HG03558 (cell line): Measurements from ENCODE around the gene GOLIM4.
"Not testable (repeated sequence)": the region's sequence is repeated elsewhere in the genome, so short reads cannot be mapped to it uniquely, and the experiment has no call there.

Experiments
- ATAC-seq: cut with Tn5 transposase; IDR thresholded peaks from one replicate; pipeline ENCODE4 v1.9.1; 2021; ENCODE audit warnings: moderate number of reproducible peaks; ENCODE audit not compliant: unreplicated experiment; ENCODE audit errors: extremely low read depth

GOLIM4 gene

DNA sequence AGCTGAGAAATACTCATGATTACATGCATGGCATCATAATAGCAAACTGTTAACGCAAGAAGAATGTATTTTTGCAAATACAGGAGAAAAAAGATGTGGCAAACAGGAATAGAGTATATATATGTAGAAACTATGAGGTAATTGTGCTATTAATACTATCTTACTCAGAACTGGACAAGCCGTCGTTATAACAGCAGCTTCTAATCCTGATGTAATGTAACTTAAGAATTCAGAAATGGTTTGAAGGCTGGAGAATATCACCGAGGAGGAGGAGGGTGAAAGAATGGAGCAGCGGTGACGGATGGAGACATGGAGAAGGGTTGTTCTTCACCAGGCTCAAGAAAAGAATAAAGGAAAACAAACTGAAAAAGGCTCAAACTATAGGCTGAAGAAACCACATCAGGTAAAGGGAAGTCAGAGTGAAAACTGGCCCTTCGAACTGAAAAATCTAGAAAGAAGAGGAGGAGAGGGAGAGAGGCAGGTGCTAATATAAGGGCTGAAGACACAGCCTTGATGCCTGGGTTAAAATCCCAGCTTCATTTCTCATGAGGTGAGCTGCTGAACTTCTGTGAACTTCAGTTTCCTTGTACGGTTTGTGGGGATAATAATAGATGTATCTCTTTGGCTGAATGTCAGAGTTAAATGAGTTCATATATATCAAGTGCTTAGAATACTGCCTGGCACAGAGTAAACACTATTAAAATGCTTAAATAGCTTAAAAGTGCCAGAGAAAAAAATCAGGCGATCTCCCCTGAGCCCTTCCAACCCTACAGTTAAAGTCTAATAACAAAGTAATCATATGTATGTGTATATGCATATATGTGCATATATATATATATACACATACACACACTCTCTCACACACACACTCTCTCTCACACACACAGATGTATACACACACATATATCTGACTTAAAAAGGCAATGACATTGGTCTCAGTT is 43.9 kb downstream of the GOLIM4 start:
- peak; percentile 32 for ATAC-seq

GRCh38 chr3:168051070-168051469 is 44.7 kb downstream of the GOLIM4 start:
- no peak for ATAC-seq

GRCh38 chr3:168049367-168049974 is 46.3 kb downstream of the GOLIM4 start:
- no peak for ATAC-seq

DNA sequence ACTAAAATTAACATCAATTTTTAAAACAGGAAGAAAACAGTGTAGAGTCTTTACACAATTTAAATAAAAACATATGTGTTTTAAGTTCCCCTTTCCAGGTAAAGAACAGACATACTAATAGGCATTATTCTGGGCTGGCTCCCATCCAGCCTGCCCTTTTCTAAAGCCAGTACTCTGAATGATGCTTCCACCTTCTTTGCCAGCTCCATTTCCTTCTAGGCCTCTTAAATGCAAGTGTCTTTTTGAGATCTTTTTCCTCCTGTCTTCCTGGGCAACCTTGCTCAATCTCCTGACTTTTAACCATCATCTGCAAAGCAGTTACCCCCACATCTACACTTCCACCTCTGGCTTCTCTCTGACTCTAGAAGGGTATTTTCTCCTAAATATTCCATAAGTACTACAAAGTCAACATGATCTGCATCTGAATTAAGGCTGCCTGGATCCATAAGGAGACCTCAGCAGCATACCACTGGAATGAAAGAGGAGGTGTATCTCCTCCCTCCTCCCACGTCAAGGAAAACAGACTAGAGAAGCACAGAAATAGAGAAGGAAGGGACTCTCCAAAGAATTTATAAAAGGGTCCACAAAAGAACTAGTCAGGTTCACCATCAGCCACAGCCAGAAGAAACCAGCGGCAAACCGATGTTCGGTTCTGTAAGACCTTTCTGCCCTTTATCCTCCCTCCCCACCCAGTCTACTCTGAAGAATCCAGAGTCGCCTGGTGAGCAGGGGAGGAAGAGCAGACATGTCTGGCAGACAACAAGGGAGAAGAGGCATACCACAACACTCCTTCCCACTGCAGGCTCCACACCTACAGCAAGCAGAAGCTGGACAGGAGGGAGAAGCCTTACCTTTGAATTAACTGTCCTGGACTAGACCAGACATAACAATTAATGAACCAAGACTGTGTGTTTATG is 47.1 kb downstream of the GOLIM4 start:
- no peak for ATAC-seq

GRCh38 chr3:168047936-168048335 is 47.8 kb downstream of the GOLIM4 start:
- ATAC-seq = no peak

DNA sequence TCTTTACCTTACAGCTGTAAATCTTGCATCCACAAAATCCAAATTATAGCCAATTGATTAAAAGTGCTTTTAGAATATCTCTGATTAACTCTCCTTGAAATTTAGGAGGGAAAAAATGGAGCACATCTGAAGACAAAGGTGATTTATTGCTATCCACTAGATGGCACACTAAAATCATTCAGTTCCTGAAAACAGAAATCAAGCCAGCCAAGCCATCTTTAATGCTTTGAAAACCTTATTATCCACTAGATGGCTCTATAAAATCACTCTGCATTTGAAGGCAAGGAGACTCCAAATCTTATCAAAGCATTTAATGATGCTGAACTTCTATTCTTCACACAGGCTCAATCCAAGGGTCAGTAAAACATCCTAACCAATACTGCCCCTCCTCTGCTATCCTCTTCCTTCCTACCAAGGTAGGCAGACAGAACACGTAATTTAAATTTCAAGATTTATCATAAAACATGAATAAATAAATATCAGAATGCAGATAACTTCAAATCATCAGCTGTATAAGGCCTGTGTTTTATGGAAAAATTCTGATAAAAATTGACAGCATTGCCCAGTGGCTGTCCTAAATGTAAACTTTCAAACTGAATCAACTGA is 48.4 kb downstream of the GOLIM4 start:
- peak; percentile 87 for ATAC-seq

DNA sequence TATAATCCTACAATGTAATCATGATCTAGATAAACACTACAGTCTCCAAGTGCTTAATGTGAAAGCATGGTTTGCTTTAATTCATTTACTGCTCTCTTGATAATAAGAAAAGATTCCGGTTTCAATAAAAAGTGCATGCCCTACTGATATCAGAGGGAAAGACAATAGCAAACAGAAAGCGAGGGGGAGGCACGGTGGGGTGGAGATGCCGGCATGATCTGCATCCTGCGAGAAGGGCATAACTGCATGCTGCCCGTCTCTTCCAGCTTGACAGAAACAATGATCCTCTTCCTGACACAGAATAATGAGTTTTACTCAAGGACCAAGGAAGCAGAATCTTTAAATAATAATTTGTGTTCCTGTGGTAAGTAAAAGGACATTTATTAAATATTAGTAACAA is 51.7 kb downstream of the GOLIM4 start:
- no peak for ATAC-seq

DNA sequence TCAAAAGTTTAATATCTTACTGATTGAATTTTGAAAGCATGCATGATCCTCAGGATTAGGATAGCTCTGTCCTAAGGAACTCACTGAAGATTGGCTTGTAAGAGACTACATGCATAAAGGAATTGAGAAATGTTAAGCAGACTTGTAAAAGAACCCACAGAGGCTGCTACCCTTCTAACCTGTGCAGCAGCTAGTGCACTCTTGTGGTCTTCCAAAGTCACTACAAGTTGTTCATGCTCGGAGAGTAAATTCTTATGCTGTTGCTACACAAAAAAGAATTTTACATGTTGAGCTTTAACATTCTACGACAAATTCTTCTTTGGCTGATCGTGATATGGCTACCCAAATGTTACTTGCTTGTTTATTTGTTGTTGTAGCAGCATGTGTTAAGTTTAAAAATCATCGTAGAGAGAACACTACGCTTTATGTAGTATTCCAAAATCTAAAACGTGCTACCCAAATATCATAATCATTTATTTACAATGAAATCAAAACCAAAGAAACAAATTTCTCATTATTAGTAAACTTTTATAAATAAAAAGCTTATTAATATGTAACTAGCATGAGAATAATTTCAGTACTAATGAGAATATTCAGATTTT is 55.0 kb downstream of the GOLIM4 start:
- ATAC-seq = no peak

GRCh38 chr3:168037020-168037419 is 58.7 kb downstream of the GOLIM4 start:
- ATAC-seq = no peak

DNA sequence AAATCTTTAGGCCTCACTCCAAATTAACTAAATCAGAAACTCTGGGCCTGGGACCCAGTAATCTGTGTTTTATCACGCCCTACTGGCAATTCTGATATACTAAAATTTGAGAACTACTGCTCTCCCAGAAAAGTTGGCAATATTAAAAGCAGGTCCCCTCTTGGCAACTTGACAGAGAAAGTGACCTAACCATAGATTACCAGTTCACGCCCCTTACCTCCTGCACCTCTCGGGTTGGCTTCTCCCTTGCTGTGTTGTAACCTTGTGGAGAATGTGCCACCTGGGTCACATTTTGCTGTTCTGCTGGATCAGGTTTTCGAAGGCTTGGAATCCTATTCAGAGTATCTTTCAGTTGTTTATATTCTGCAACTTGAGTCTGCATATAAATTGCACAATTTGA is 59.1 kb downstream of the GOLIM4 start:
- ATAC-seq = no peak

DNA sequence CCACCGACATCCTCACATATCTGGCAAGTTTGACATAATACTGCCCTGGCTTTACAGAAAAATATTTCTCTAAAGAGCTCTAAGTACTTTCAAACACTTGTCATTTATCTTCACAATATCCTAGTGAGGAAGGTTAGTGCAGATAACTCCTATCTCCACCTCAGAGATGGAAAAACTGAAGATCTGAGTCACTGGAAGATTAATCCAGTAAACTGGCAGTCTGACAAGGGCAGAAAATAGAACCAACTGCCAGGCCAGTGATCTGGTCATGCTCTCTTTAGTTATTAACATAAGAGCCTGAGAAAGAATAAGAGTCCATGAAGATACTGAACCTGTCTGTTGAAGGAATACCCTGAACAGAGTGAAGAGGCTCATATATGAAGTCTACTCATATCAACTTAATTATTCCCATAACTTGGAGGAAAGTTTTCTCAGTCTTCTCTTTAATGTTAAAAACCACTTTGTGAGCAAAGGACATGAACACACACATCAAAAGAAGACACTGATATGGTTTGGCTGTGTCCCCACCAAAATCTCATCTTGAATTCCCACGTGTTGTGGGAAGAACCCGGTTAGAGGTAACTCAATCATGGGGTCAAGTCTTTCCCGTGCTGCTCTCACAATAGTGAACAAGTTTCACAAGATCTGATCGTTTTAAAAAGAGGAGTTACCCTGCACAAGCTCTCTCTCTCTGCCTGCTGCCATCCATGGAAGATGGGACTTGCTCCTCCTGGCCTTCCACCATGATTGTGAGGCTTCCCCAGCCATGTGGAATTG is 61.4 kb downstream of the GOLIM4 start:
- ATAC-seq = no peak

DNA sequence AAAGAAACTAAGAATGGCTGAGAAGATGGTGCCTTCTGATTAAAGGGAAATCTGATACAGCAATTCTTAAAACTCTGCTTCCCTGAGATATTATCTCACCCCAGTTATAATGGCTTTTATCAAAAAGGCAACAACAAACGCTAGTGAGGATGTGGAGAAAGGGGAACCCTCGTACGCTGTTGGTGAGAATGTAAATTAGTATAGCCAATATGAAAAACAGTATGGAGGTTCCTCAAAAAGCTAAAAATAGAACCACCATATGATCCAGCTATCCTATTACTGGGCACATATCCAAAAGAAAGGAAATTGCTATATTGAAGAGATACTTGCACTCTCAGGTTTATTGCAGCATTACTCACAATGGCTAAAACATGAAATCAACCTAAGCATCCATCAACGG is 65.1 kb downstream of the GOLIM4 start:
- no peak for ATAC-seq

GRCh38 chr3:168029705-168030104 is 66.0 kb downstream of the GOLIM4 start:
- ATAC-seq = no peak

DNA sequence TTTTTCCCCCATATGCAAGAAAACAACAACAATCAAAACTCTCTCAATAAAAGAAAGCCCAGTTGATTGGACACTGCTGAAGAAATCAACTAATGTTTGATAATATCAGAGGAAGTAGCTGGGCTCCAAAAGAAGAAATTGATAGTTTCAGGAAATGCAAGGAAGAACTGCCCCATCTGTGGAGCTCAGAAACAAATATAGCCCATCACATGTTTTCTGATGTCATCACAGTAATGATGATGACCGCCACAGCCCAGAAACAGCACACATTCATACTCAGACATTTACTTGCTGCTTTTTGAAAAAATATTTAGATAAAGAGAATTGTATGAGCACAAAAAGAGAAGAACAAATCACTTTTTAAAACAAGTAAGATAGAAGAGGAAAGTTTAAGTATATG is 67.6 kb downstream of the GOLIM4 start:
- ATAC-seq = no peak

GRCh38 chr3:168026764-168027163 is 69.0 kb downstream of the GOLIM4 start:
- no peak for ATAC-seq

DNA sequence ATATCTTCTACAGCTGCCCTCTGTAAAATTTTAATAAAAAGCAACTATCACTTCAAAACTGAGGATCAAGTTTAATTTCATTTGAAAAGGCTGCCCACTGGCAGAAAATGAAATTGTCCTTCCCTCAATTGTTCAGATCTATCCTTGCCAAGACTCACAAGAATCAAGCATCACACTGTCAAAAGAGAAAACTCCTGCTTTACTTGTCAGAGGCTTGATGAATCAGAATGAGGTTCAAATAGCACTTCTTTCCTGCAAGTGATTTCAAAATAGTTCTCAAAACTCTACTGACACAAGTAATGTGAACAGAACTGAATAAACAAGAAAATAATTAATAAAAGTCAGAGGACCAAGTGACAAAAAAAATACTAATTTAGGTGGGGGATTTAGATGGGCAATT is 70.6 kb downstream of the GOLIM4 start:
- no peak for ATAC-seq

GRCh38 chr3:168024537-168024941 is 71.2 kb downstream of the GOLIM4 start:
- peak; percentile 82 for ATAC-seq

DNA sequence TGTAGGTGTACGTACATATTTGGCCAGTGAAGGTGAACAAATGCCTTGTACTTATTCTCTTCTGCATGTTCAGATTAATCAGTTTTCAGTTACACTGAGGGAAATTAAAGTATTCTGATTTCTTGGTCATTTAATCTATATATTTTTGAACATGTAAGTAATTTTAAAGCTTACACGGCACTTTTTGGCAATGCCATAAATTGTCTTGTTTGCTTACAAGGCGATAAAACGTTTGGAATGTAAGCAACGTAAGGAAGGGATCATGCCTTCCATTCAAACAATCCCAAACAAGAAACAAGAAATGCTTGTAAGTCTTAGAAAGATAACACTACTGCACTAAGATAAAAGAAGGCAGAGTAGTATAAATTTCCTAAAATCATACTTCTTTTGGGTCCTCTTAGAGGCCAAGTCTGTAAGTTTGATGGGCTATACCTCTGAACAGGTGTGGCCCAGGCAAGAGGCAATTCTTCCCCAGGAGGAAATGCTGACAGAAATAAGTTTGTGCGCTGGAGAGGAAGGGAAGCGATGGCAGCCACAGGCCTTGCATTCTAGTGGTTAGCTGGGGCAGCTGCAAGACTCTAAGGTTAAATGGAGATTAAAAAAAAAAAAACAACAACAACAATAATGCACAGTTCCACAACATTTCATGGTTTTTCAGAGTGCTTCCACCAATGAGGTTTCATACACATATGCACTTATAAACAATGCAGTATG is 73.8 kb downstream of the GOLIM4 start:
- ATAC-seq = no peak

- ATAC-seq = not testable (repeated sequence)
Observed at GRCh38 chr3:168011280-168011679, 84.4 kb downstream of the GOLIM4 start.
